ENCODE measurements around the gene CGRRF1.

DNA sequence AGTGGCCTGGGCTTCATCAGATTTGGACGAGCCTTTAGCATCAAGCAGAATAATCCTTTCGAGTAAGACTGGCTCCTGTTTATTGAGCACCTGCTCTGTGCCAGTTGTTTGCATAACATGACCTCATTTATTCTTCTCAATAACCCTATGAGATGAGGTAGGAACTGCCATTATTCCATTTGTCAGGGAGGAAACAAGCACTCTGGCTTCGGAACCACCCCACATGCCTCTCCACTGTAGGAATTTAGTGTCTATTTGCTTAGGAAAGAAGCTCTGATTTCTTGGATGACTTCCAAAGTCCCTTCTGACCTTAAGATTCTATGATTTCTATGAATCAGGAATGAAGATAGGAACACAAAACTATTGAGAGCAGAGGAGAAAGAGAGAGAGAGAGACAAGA lies 68.3 kb downstream of the CGRRF1 start:
- TF ChIP-seq EZH2phosphoT487 (IDR thresholded peaks at IDR 0.05; ENCODE audit: borderline replicate concordance) (no peak), CTCF (conservative IDR thresholded peaks at IDR 0.05; ENCODE audit: low read length) (no peak)

Data from Loucy (cell line).